Thyroid gland (tissue), 4 donors: ENCODE data around the gene KIF13A.

Source experiments
- POLR2A ChIP-seq, 2 donors: fragments of 450-650 bp; IDR thresholded peaks; one replicate each; pipeline ENCODE4 v1.6.1; 2017; ENCODE audit warnings: antibody characterized with exemption in 2 of 2, mild to moderate bottlenecking in 2 of 2, moderate library complexity in 1 of 2
- TF ChIP-seq, protein P1 (sequence below), 6 experiments: fragments of 200-600 bp in 3 of 6; fragments of 450-650 bp in 3 of 6; sonication (generic) in 3 of 6; IDR thresholded peaks; one replicate each; pipeline ENCODE4 v1.5.1; 2016 to 2019; ENCODE audit warnings: antibody characterized with exemption in 6 of 6, mild to moderate bottlenecking in 2 of 6, inconsistent platforms in 1 of 6, moderate library complexity in 1 of 6

- TF ChIP-seq, protein P1, sequence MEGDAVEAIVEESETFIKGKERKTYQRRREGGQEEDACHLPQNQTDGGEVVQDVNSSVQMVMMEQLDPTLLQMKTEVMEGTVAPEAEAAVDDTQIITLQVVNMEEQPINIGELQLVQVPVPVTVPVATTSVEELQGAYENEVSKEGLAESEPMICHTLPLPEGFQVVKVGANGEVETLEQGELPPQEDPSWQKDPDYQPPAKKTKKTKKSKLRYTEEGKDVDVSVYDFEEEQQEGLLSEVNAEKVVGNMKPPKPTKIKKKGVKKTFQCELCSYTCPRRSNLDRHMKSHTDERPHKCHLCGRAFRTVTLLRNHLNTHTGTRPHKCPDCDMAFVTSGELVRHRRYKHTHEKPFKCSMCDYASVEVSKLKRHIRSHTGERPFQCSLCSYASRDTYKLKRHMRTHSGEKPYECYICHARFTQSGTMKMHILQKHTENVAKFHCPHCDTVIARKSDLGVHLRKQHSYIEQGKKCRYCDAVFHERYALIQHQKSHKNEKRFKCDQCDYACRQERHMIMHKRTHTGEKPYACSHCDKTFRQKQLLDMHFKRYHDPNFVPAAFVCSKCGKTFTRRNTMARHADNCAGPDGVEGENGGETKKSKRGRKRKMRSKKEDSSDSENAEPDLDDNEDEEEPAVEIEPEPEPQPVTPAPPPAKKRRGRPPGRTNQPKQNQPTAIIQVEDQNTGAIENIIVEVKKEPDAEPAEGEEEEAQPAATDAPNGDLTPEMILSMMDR (IDR thresholded peaks at IDR 0.05), result no peak
- no peak for TF ChIP-seq POLR2A (IDR thresholded peaks at IDR 0.05)
Observed at GRCh38 chr6:17941318-17941717, 46.1 kb downstream of the KIF13A start.
